NCI-H1048 (cell line): ENCODE data around the gene LIPC.

Source experiments
- DNase-seq: peaks from one replicate; lab custom pipeline; 2025; lab: John Stamatoyannopoulos, UW

The LIPC gene

DNA sequence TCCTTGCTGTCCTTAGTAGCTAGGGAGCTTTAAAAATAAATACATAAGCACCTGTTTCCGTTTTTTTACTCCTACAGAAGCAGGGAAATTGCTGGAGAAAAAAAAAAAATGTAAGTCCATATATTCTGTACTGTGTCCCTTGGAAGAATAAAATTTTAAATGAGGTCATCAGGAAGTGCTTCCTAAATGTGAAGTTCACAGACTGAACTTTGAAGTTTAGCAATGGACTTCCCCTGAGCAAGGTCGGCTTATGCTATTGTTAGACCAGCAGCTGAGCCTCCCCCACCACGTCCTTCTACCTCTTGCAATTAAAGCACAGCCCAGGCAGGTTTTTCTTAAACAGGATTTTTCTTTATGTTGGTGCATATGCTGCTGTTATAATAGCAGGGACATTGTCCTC is 26.3 kb downstream of the LIPC start:
- DNase-seq, result no peak

- DNase-seq, result no peak
Measured at GRCh38 chr15:58459045-58459444, 27.3 kb downstream of the LIPC start.

DNA sequence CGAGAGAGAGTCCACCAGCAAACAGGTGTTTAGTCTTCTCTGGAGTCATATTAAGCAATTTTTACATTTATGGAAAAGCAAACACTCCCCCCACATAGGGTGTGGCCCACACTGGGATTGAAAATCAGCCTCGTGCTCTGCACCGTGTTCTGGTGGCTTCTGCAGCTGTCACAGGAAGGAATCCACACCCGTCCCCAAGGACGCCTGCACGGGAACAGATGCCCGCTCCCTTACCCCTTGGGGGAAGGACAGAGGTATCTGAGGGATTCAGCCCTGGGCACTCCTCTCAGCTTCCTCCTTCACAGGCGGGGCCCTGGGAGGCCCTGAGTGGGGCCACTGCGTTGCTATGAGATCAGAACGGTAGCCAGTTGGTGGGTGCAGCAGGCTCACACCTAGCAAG is 27.8 kb downstream of the LIPC start:
- DNase-seq, result no peak

DNA sequence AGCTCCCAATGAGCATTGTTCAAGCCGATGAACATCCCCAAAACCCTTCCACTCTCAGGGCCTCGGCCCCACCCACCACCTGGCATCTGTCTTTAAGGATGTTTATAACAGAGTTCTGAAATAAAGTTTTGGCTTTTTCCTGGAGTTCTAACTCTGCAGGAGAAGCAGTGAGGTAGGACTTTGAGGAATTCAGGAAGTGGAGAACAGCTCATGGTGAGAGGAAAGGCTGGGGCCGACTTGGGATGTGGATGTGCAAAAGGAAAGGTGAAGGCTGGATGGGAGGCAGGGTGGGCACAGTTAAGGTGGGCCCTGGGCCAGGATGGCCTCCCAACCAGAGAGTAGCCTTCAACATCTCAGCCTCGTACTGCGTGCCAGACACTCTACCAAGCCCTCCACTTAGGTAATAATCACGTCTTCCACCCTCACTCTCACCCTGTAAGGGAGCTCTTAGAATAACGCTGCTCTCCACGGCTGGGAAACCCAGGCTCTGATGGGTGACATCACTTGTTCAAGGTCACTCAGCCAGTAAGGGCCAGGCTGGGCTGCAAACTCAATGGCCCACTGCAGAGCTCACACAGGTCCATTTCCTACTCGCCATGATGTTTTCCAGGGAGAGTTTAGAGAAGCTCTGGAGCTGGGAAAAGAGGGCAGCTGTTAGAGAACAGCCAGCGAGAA is 28.5 kb downstream of the LIPC start:
- DNase-seq, result no peak

DNA sequence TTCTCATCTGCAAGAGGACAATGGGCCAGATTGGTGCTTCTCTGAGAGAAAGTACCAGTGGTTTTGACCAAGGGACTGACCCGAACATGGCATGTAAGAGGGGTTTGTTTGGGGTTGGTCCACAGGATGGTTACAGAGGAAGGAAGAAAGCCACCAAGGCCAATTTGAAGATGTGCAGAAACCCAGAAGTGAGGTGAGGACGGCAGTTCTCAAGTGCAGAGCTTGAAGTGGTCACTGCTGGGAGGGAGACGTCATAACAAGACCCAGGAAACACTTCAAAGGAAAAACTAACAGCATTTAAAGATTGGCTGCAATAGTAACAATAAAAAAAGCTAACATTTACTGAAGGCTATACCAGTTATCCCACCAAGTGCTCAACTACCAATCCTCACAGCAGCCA is 29.1 kb downstream of the LIPC start:
- no peak for DNase-seq

- DNase-seq, result no peak
Measured at GRCh38 chr15:58462547-58462946, 30.8 kb downstream of the LIPC start.

DNA sequence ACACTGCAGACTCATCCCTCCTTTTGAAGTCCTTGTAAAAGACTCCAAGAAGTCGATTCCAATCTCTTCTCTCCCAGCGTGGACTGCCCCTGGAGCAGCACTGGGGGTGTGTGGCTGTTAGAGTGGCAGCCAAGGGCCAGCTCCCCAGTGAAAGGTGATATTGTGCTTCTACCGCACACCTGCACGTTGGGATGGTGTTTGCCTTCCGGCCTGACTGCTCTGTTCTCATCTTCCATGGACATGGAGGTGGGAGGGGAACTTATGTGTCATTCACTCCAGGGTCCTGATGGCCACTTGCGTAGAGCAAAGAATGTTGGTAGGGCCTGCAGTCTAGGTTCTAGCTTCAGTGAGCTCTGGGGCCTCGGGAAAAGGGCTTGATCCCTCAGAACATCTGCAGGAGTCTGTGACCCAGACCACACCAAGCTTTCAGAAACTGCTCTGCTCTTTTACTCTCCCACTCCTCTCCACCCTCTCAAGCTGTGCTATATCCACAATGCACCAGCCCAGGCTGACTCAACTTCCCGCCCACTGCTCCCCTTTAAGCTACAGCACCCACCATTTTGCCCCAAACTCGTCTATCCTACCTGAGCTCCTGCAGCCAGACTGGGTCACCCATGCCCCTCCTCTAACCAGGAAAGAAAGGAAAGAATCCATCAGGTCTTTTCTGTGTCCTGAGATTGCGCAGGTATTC is 31.3 kb downstream of the LIPC start:
- no peak for DNase-seq

DNA sequence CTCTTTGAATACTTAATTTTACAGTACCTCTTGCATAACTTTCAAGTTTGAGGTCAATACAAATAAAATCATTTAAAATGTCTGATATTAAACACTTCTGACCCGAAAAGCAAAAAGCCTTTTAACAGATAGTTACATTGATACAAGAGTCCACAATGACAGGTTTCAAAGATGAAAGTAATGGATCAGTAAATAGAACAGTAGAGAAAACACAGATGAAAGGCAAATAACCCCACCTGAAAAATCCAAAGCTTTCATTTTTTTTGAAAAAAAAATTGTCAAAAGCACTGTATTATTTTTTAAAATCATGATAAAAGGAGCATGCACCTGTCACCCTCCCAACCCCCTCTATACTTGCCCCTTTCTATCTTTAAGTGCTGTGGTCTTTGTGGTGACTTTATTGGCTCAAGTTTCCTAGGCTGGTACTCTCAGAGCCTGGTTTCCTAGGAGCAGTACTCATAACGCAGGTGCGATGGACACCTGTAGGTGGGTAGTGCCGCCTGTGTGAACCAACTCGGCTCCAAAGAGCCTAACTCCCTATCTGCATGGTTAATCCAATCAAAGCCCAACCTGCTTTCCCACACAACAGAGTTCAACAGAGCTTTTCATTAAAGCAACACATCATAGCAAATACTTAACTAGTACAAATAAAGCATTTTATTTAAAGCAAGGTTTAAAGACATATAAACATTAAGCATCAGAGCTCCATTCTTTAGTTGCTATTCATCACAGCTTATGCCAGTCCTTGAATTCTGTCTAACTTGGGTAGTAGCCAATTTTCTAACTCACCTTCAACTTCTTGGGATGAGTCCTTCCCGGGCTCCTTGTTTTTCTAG is 32.2 kb downstream of the LIPC start:
- no peak for DNase-seq

DNA sequence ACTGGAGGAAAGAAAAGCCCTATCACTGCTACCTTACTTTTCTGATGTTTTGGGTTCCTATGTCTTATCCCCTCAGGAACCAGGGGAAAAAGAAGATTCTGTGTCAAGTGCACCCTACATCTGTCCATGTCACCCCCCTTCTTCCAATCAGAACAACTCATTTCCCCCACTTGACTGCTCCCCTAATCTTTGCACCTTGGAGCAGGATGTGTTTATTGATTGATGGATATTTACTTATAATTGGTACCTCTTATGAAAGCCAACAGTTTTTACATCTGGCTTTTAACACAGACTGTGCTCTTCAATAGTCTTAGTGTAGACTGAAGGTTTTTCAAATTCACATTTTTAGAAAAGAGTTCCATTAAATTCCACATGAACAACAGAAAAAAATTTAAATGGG is 33.3 kb downstream of the LIPC start:
- no peak for DNase-seq

- DNase-seq, result no peak
Measured at GRCh38 chr15:58465866-58466517, 34.2 kb downstream of the LIPC start.

DNA sequence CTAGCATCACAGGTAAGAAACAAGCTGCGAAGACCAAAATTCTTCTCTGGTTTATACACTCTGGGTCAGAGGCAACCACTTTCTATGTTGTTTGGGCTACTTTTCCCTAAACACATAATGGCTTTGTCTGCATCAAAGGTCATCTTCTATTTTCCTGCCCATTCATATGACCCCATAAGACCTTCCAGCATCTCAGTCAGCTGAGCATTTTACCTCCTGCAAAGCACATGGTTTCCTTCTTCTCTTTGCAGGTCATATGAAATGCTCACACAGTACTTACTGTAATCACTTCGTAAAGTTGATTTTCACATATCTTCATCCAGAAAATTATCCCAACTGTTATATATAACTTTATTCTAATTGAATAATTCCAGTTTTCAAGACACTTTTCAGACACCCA is 34.8 kb downstream of the LIPC start:
- DNase-seq, result no peak

DNA sequence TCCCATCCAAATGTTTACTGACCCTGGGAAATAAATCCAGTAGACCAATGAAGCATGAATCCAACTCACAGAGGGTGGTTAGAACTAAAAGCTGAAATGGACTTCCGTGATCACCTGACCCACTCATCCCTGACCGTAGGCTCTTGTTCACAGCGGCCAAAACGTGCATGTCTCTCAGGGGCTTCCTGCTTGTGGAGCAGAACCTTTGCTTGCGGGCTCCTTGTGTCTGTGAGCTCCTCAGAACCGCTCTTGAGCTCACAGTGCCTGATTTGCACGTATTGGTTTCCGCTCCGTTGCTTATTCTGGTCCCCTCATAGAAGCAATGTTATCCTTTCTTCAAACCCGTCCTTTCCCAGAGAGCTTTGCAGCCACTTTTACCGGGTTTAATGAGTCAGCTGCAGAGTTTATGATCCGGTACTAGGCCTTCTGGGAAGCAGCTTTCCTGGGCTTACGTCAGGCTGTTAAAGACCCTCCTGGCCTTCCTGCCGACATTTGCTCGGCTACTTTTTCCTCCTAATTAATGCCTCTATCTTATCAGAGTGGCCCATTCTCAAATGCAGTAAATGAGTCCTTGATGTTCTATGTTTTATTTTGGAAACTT is 35.4 kb downstream of the LIPC start:
- DNase-seq, result no peak

GRCh38 chr15:58467722-58468423 is 36.1 kb downstream of the LIPC start:
- no peak for DNase-seq

- DNase-seq, result no peak
Measured at GRCh38 chr15:58469432-58470353, 37.9 kb downstream of the LIPC start.

DNA sequence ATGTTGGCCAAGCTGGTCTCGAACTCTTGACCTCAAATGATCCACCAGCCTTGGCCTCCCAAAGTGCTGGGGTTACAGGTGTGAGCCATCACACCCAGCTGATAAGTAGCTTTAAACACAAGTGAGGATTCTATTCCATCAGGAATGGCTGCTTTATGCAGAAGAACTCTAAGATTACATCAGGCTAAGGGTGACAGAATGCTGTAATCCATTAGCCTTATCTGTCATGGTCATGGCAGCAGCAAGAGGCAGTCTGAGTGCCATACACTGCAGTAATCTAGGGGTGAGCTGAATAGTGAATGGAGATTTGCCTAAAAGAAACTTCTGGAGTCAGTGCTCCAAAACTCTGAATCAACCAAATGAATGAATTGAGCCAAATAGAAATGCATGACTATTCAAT is 39.6 kb downstream of the LIPC start:
- no peak for DNase-seq

- no peak for DNase-seq
Measured at GRCh38 chr15:58472221-58472620, 40.4 kb downstream of the LIPC start.

GRCh38 chr15:58472821-58473581 is 41.2 kb downstream of the LIPC start:
- no peak for DNase-seq

DNA sequence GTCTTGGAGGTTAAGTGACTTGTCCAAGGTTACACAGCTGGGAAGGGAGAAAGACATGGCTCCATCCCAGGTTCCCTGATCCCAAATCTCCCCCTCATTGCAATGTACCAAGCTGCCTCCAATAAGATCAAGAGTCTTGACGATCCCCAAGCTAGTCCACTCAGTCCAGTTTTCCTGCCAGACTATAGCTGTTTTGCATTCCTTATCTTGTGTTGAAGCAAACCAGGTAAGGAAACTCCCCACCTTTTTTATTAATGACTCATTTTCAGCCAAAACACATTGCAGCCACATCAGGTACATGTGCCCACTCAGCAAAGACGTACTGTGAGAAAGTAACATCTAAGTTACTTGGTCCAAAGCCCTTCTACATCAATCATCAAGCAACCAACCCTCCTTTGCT is 41.9 kb downstream of the LIPC start:
- DNase-seq, result no peak

GRCh38 chr15:58474741-58475323 is 43.0 kb downstream of the LIPC start:
- no peak for DNase-seq
